WTC11 (cell line): ENCODE measurements around the gene PAFAH1B2. TPM values are rescaled to one million over a fixed set of nuclear protein-coding genes. Genes with fewer than 3 reads are reported as not detected.

Source experiments
- ARID4B ChIP-seq: sonication (generic); formaldehyde crosslinking; IDR thresholded peaks from 2 replicates; pipeline ENCODE4 v1.8.0; 2023; ENCODE audit warnings: missing genetic modification reagents, mild to moderate bottlenecking, borderline replicate concordance
- E2F1 ChIP-seq: sonication (generic); formaldehyde crosslinking; IDR thresholded peaks from 2 replicates; pipeline ENCODE4 v1.8.0; 2022; ENCODE audit warnings: mild to moderate bottlenecking, missing genetic modification reagents
- HMGA2 ChIP-seq: fragments of 250-450 bp; sonication (Bioruptor Pico); IDR thresholded peaks from 2 replicates; pipeline ENCODE4 v1.4.0; 2021; ENCODE audit warnings: mild to moderate bottlenecking, moderate library complexity
- IRF1 ChIP-seq: sonication (generic); formaldehyde crosslinking; IDR thresholded peaks from 2 replicates; pipeline ENCODE4 v1.8.0; 2023; ENCODE audit warnings: missing genetic modification reagents
- MAX ChIP-seq: sonication (generic); formaldehyde crosslinking; IDR thresholded peaks from 2 replicates; pipeline ENCODE4 v1.8.0; 2022; ENCODE audit warnings: mild to moderate bottlenecking, missing genetic modification reagents
- NFE2L1 ChIP-seq: sonication (generic); formaldehyde crosslinking; IDR thresholded peaks from 2 replicates; pipeline ENCODE4 v1.8.1; 2023; ENCODE audit warnings: missing genetic modification reagents
- OVOL2 ChIP-seq: fragments of 250-450 bp; sonication (Bioruptor Pico); IDR thresholded peaks from 2 replicates; pipeline ENCODE4 v1.9.0; 2021; ENCODE audit warnings: mild to moderate bottlenecking, borderline replicate concordance
- PRRX2 ChIP-seq: fragments of 250-450 bp; sonication (Bioruptor Pico); IDR thresholded peaks from 2 replicates; pipeline ENCODE4 v1.8.0; 2021; ENCODE audit warnings: mild to moderate bottlenecking
- SOX15 ChIP-seq: fragments of 250-450 bp; sonication (Bioruptor Pico); IDR thresholded peaks from 2 replicates; pipeline ENCODE4 v1.9.0; 2021; ENCODE audit warnings: mild to moderate bottlenecking
- ZBTB43 ChIP-seq: sonication (generic); formaldehyde crosslinking; IDR thresholded peaks from 2 replicates; pipeline ENCODE4 v1.8.1; 2023; ENCODE audit warnings: mild to moderate bottlenecking, missing genetic modification reagents
- ZNF219 ChIP-seq: sonication (generic); formaldehyde crosslinking; IDR thresholded peaks from 2 replicates; pipeline ENCODE4 v1.8.0; 2023; ENCODE audit warnings: missing genetic modification reagents, mild to moderate bottlenecking, borderline replicate concordance
- ZNF423 ChIP-seq: fragments of 250-450 bp; sonication (Bioruptor Pico); IDR thresholded peaks from 2 replicates; pipeline ENCODE4 v2.1.2; 2022; ENCODE audit warnings: mild to moderate bottlenecking, moderate library complexity
- ZNF425 ChIP-seq: fragments of 250-450 bp; sonication (Bioruptor Pico); conservative IDR thresholded peaks from 2 replicates; pipeline ENCODE4 v1.9.0; 2021; ENCODE audit warnings: mild to moderate bottlenecking
- ZNF671 ChIP-seq: fragments of 250-450 bp; sonication (Bioruptor Pico); IDR thresholded peaks from 2 replicates; pipeline ENCODE4 v1.8.0; 2021; ENCODE audit warnings: mild to moderate bottlenecking
- total RNA-seq: library from RNA; stranded (reverse); gene quantifications from 3 replicates; pipeline ENCODE4 v1.2.3, GENCODE V29; 2021
- TF ChIP-seq, protein P1 (sequence below): fragments of 200-600 bp; IDR thresholded peaks from 2 replicates; pipeline ENCODE4 v1.8.0; 2022; ENCODE audit warnings: antibody characterized with exemption
- TF ChIP-seq, protein P2 (sequence below): fragments of 250-450 bp; sonication (Bioruptor Pico); IDR thresholded peaks from 2 replicates; pipeline ENCODE4 v2.1.2; 2022; ENCODE audit warnings: mild to moderate bottlenecking, moderate library complexity
- TF ChIP-seq, protein P3 (sequence below): fragments of 250-450 bp; sonication (Bioruptor Pico); IDR thresholded peaks from 2 replicates; pipeline ENCODE4 v1.9.0; 2021; ENCODE audit warnings: mild to moderate bottlenecking, borderline replicate concordance

PAFAH1B2 gene
- total RNA-seq, 1 experiment from 2014 or later, result 138 TPM

GRCh38 chr11:117098269-117099232 is 45.5 kb upstream of the PAFAH1B2 start, which contains the start of gene SIK3 (continued):
- TF ChIP-seq ZNF425, result no peak
- TF ChIP-seq, protein P1, sequence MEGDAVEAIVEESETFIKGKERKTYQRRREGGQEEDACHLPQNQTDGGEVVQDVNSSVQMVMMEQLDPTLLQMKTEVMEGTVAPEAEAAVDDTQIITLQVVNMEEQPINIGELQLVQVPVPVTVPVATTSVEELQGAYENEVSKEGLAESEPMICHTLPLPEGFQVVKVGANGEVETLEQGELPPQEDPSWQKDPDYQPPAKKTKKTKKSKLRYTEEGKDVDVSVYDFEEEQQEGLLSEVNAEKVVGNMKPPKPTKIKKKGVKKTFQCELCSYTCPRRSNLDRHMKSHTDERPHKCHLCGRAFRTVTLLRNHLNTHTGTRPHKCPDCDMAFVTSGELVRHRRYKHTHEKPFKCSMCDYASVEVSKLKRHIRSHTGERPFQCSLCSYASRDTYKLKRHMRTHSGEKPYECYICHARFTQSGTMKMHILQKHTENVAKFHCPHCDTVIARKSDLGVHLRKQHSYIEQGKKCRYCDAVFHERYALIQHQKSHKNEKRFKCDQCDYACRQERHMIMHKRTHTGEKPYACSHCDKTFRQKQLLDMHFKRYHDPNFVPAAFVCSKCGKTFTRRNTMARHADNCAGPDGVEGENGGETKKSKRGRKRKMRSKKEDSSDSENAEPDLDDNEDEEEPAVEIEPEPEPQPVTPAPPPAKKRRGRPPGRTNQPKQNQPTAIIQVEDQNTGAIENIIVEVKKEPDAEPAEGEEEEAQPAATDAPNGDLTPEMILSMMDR, result no peak
- TF ChIP-seq HMGA2 (CRISPR knock-in tag), result no peak
- TF ChIP-seq, protein P2, sequence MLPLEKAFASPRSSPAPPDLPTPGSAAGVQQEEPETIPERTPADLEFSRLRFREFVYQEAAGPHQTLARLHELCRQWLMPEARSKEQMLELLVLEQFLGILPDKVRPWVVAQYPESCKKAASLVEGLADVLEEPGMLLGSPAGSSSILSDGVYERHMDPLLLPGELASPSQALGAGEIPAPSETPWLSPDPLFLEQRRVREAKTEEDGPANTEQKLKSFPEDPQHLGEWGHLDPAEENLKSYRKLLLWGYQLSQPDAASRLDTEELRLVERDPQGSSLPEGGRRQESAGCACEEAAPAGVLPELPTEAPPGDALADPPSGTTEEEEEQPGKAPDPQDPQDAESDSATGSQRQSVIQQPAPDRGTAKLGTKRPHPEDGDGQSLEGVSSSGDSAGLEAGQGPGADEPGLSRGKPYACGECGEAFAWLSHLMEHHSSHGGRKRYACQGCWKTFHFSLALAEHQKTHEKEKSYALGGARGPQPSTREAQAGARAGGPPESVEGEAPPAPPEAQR (CRISPR knock-in tag), result no peak
- TF ChIP-seq IRF1, result no peak
- TF ChIP-seq ARID4B (CRISPR knock-in tag), result no peak; the same call in 1 of the 2 replicates
- no peak for TF ChIP-seq E2F1 (CRISPR knock-in tag)
- no peak for TF ChIP-seq ZBTB43 (CRISPR knock-in tag)
- TF ChIP-seq PRRX2 (CRISPR knock-in tag), result no peak
- TF ChIP-seq NFE2L1 (CRISPR knock-in tag), result no peak
- TF ChIP-seq ZNF423 (CRISPR knock-in tag), result no peak
- no peak for TF ChIP-seq SOX15 (CRISPR knock-in tag)
- no peak for TF ChIP-seq ZNF671
- TF ChIP-seq, protein P3, sequence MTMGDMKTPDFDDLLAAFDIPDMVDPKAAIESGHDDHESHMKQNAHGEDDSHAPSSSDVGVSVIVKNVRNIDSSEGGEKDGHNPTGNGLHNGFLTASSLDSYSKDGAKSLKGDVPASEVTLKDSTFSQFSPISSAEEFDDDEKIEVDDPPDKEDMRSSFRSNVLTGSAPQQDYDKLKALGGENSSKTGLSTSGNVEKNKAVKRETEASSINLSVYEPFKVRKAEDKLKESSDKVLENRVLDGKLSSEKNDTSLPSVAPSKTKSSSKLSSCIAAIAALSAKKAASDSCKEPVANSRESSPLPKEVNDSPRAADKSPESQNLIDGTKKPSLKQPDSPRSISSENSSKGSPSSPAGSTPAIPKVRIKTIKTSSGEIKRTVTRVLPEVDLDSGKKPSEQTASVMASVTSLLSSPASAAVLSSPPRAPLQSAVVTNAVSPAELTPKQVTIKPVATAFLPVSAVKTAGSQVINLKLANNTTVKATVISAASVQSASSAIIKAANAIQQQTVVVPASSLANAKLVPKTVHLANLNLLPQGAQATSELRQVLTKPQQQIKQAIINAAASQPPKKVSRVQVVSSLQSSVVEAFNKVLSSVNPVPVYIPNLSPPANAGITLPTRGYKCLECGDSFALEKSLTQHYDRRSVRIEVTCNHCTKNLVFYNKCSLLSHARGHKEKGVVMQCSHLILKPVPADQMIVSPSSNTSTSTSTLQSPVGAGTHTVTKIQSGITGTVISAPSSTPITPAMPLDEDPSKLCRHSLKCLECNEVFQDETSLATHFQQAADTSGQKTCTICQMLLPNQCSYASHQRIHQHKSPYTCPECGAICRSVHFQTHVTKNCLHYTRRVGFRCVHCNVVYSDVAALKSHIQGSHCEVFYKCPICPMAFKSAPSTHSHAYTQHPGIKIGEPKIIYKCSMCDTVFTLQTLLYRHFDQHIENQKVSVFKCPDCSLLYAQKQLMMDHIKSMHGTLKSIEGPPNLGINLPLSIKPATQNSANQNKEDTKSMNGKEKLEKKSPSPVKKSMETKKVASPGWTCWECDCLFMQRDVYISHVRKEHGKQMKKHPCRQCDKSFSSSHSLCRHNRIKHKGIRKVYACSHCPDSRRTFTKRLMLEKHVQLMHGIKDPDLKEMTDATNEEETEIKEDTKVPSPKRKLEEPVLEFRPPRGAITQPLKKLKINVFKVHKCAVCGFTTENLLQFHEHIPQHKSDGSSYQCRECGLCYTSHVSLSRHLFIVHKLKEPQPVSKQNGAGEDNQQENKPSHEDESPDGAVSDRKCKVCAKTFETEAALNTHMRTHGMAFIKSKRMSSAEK (CRISPR knock-in tag), result no peak
- no peak for TF ChIP-seq ZNF219 (CRISPR knock-in tag)
- no peak for TF ChIP-seq OVOL2 (CRISPR knock-in tag)
- TF ChIP-seq MAX (CRISPR knock-in tag), result peak; percentile 58; the same call in 1 of the 2 replicates
